IMR-90 (cell line): ENCODE data around the gene PPP2R1B. TPM values are rescaled to one million over a fixed set of nuclear protein-coding genes. Genes with fewer than 3 reads are reported as not detected.

Experiments used
- polyA plus RNA-seq, 3 experiments: library from polyadenylated mRNA; depleted of rRNA; stranded (reverse); fragments of >200 nt; gene quantifications; 2 replicates each; pipeline ENCODE4 v1.2.3, GENCODE V29; 2012; ENCODE audit warnings: low replicate concordance in 1 of 3
- total RNA-seq: library from RNA; depleted of rRNA; stranded (reverse); fragments of >200 nt; gene quantifications from 2 replicates; pipeline ENCODE4 v1.2.3, GENCODE V29; 2012; rRNA removed

The PPP2R1B gene
- total and polyA plus RNA-seq, 2 of the 4 experiments (the other 2 are of a cell fraction) = 23.0 to 62.9 TPM

Other genes with a start within 250 kb of the PPP2R1B start
- gene LAYN, start 225.7 kb downstream of the PPP2R1B start, total RNA-seq = 92.5 and 111 TPM in 2 replicates
- 95.1 and 118 TPM in 2 replicates for gene LAYN, start 225.7 kb downstream of the PPP2R1B start, polyA plus RNA-seq (2012; rRNA removed)
- 7.9 and 8.6 TPM in 2 replicates for gene SIK2, start 163.9 kb downstream of the PPP2R1B start, total RNA-seq
- gene SIK2, start 163.9 kb downstream of the PPP2R1B start, polyA plus RNA-seq (2012; rRNA removed) = 10.2 and 10.4 TPM in 2 replicates
- gene ALG9, start 105.2 kb upstream of the PPP2R1B start, total RNA-seq = 35.7 and 44.7 TPM in 2 replicates
- gene ALG9, start 105.2 kb upstream of the PPP2R1B start, polyA plus RNA-seq (2012; rRNA removed) = 18.2 and 20.7 TPM in 2 replicates
- 3.0 and 3.3 TPM in 2 replicates for gene FDXACB1, start 112.8 kb upstream of the PPP2R1B start, total RNA-seq
- gene FDXACB1, start 112.8 kb upstream of the PPP2R1B start, polyA plus RNA-seq (2012; rRNA removed) = 1.3 and 1.7 TPM in 2 replicates
- 8.9 and 10.2 TPM in 2 replicates for gene CFAP68, start 113.2 kb upstream of the PPP2R1B start, total RNA-seq
- 17.0 and 19.9 TPM in 2 replicates for gene CFAP68, start 113.2 kb upstream of the PPP2R1B start, polyA plus RNA-seq (2012; rRNA removed)
- gene CRYAB, start 145.4 kb upstream of the PPP2R1B start, total RNA-seq = 3.9 and 6.5 TPM in 2 replicates
- 16.5 and 19.5 TPM in 2 replicates for gene CRYAB, start 145.4 kb upstream of the PPP2R1B start, polyA plus RNA-seq (2012; rRNA removed)
- gene HSPB2, start 146.3 kb upstream of the PPP2R1B start, total RNA-seq = under 0.01 and 0.18 TPM in 2 replicates
- 0.55 and 1.0 TPM in 2 replicates for gene HSPB2, start 146.3 kb upstream of the PPP2R1B start, polyA plus RNA-seq (2012; rRNA removed)
- gene C11orf52, start 152.5 kb upstream of the PPP2R1B start, total RNA-seq = 0.28 and 0.90 TPM in 2 replicates
- 1.0 and 1.1 TPM in 2 replicates for gene C11orf52, start 152.5 kb upstream of the PPP2R1B start, polyA plus RNA-seq (2012; rRNA removed)
- 10.4 and 11.1 TPM in 2 replicates for gene DIXDC1, start 171.0 kb upstream of the PPP2R1B start, total RNA-seq
- gene DIXDC1, start 171.0 kb upstream of the PPP2R1B start, polyA plus RNA-seq (2012; rRNA removed) = 5.3 and 5.9 TPM in 2 replicates